22Rv1 (cell line): ENCODE measurements around the gene PAGE2B.

Source experiments
- H3K27ac ChIP-seq: fragments of 450-650 bp; 2 replicates; pipeline ENCODE4 v1.5.1; 2017
- ZFX ChIP-seq: fragments of 450-650 bp; IDR thresholded peaks from 2 replicates; pipeline ENCODE4 v1.6.1; 2017; ENCODE audit warnings: antibody characterized with exemption, borderline replicate concordance
- TF ChIP-seq, protein P1 (sequence below): fragments of 450-650 bp; IDR thresholded peaks from 2 replicates; pipeline ENCODE4 v1.5.1; 2017; ENCODE audit warnings: mild to moderate bottlenecking

PAGE2B gene

GRCh38 chrX:55074851-55075467, at the start of gene PAGE2B:
Gene PAGE2B (plus strand): TSS chrX:55075030. CDS start chrX:55076042, 1,012 bp downstream.
- no peak for TF ChIP-seq ZFX
- TF ChIP-seq, protein P1, sequence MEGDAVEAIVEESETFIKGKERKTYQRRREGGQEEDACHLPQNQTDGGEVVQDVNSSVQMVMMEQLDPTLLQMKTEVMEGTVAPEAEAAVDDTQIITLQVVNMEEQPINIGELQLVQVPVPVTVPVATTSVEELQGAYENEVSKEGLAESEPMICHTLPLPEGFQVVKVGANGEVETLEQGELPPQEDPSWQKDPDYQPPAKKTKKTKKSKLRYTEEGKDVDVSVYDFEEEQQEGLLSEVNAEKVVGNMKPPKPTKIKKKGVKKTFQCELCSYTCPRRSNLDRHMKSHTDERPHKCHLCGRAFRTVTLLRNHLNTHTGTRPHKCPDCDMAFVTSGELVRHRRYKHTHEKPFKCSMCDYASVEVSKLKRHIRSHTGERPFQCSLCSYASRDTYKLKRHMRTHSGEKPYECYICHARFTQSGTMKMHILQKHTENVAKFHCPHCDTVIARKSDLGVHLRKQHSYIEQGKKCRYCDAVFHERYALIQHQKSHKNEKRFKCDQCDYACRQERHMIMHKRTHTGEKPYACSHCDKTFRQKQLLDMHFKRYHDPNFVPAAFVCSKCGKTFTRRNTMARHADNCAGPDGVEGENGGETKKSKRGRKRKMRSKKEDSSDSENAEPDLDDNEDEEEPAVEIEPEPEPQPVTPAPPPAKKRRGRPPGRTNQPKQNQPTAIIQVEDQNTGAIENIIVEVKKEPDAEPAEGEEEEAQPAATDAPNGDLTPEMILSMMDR, result no peak
- H3K27ac ChIP-seq, result no peak within 1 kb of the TSS

- H3K27ac ChIP-seq, result no peak overlapping the region
- no peak for TF ChIP-seq ZFX
- TF ChIP-seq, protein P1, result no peak
Measured at GRCh38 chrX:55026143-55026542, 48.7 kb upstream of the PAGE2B start.

GRCh38 chrX:55026840-55027239, 48.0 kb upstream of the PAGE2B start:
- no peak for TF ChIP-seq ZFX
- TF ChIP-seq, protein P1, result no peak

GRCh38 chrX:55028040-55028439, 46.8 kb upstream of the PAGE2B start:
- no peak overlapping the region for H3K27ac ChIP-seq
- TF ChIP-seq ZFX, result no peak
- TF ChIP-seq, protein P1, result no peak

More at GRCh38 chrX:55026840-55027239, 48.0 kb upstream of the PAGE2B start:
- no peak overlapping the region for H3K27ac ChIP-seq

GRCh38 chrX:55028611-55029010, 46.2 kb upstream of the PAGE2B start:
- H3K27ac ChIP-seq, result no peak overlapping the region
- no peak for TF ChIP-seq ZFX
- TF ChIP-seq, protein P1, result no peak

DNA sequence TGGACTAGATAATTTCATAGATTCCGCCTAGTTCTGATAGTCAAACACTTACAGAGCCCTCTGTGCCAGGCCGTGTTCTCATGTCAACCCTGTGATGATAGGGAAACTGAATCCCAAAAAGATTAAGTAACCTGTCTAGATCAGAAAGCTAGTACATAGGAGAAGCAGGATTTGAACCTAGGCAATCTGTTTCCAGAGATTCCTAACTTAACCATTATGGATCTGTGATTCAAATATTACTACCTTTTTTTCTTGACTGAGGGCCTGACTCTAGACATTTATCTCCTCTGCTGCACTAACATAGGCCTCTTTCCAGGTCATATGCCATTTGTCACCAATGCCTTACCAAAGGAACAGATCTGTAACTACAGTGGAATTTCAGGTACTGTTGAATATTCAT, 45.5 kb upstream of the PAGE2B start:
- no peak overlapping the region for H3K27ac ChIP-seq
- TF ChIP-seq, protein P1, result no peak
- TF ChIP-seq ZFX, result no peak

GRCh38 chrX:55030271-55031205, 44.3 kb upstream of the PAGE2B start, which contains the start of gene ALAS2:
Gene ALAS2 (minus strand): TSS chrX:55030977. CDS start chrX:55026000, 4,977 bp downstream.
- TF ChIP-seq, protein P1, result no peak
- no peak for TF ChIP-seq ZFX
- no peak within 1 kb of the TSS for H3K27ac ChIP-seq
